Endothelial cell of umbilical vein (primary cell): ENCODE data around the gene BANK1.

Experiments
- CTCF ChIP-seq, 2 donors: IDR thresholded peaks; 1 replicate in 1 of 2; 2 replicates in 1 of 2; pipeline ENCODE4 v1.5.1; 2011; ENCODE audit warnings: low read length in 2 of 2, mild to moderate bottlenecking in 2 of 2, moderate library complexity in 2 of 2, control low read depth in 1 of 2, inconsistent platforms in 1 of 2, low read depth in 1 of 2; ENCODE audit not compliant: insufficient read depth in 1 of 2; ENCODE audit errors: extremely low read depth in 1 of 2
- EZH2 ChIP-seq: IDR thresholded peaks from 2 replicates; pipeline ENCODE4 v1.6.1; 2012; ENCODE audit warnings: borderline replicate concordance, low read depth, mild to moderate bottlenecking, moderate library complexity, low read length, inconsistent platforms; ENCODE audit not compliant: severe bottlenecking
- POLR2A ChIP-seq: IDR thresholded peaks from 2 replicates; pipeline ENCODE4 v1.6.1; 2012; ENCODE audit warnings: low read depth, mild to moderate bottlenecking, control low read depth, low read length
- POLR2AphosphoS5 ChIP-seq: IDR thresholded peaks from 2 replicates; pipeline ENCODE4 v1.6.1; 2012; ENCODE audit warnings: low read depth, mild to moderate bottlenecking, control low read depth, low read length, moderate library complexity; ENCODE audit not compliant: insufficient read depth

- no peak for TF ChIP-seq CTCF (IDR thresholded peaks at IDR 0.05; ENCODE audit: extremely low read depth in 1 of 2, insufficient read depth in 1 of 2, low read depth in 1 of 2, low read length in 2 of 2)
- no peak for TF ChIP-seq POLR2AphosphoS5
- TF ChIP-seq POLR2A = no peak
- no peak for TF ChIP-seq EZH2
Measured at GRCh38 chr4:101967697-101968346, 177.3 kb downstream of the BANK1 start.
